GM18861 (cell line): ENCODE measurements around the gene ONECUT1.

Source experiments
- ATAC-seq: cut with Tn5 transposase; IDR thresholded peaks from one replicate; pipeline ENCODE4 v1.9.1; 2021; ENCODE audit not compliant: unreplicated experiment

Gene ONECUT1

DNA sequence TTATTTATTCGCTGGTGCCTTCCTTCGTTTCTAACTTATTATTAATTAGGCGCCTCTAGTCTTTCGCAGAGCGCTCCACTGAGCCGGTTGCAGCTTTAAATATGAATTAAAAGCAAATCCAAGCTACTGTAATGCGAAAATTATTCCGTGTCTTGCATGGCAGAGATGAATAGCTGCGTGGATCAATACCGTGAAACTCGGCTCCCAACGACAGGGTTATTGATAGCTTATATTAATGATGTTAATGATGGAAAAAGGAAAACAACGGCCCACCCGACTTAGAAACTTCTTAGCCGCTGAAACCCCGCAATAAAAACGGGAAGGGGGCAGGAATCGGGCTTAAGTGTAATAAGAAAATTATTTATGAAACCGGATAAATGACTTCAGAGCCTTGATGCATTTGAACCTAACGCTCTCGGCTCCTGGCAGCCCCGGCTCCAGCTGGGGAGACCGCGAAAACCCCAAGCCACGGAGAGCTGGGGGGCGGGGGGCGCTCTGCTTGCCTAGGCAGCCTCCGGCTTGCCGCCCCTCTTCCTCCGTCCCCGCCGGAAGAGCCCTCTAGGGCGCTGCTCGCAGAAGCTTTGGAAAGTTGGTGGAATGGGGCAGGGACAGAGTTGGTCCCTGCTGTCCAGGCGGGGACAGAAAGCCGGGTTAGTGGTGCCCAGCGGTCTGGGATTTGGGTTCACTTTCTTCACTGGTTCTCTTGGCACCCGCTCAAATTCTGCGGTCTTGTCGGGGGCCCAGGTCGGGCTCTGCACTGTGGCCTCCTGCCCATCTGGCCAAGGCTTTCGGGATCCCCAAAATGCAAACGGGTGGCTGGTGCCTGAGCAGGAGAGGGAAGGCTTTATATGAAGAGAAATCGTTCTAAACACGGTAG is 7.7 kb upstream of the ONECUT1 start:
- no peak for ATAC-seq

DNA sequence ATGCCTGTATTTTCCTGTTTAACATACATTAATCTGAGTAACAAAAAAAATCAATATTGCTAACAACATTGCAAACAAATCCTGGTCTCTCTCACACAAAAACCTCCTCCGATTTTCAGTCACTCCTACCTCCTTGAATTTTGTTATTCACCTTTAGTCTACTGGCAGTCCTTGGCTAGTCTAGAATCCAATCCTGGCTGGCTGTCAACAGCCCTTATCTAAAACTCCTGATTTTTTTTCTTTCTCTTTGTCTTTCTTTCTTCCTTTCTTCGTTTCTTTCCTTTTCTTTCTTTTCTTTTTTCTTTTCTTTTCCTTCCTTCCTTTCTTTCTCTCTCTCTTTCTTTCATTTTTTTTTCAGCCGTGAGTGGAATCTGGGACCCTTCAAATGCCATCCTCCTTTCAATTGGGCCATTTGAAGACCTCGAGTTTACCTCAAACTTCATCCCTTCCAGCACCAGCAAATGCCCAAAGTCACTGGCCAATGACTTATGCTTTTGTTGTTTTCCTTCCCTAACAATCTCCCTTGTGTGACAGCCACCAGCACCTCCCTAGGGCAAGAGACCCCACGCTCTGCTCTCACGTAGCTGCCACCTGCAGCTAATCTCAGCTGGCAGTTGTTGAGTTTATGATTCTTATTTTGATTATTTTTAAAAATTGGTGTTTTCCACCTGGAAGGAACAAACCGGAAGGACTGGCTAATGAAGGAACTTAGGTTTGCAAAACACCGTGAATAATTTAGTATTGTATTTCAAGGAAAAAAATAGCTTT is 6.8 kb upstream of the ONECUT1 start:
- ATAC-seq = no peak

DNA sequence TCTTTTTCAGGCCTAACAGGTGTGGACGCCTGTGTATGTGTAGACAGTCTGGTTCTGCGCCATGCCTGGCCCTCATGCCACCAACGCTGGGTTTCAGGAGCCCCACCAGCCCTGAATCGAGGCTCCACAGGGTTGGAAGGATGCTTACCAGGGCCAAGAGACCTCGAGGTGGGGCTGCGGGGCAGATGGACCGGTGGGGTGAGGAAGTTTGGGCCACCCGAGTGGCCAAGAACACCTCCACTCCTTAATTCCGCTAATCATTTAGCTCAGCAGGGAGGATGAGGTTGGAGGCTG is 6.0 kb upstream of the ONECUT1 start:
- no peak for ATAC-seq

DNA sequence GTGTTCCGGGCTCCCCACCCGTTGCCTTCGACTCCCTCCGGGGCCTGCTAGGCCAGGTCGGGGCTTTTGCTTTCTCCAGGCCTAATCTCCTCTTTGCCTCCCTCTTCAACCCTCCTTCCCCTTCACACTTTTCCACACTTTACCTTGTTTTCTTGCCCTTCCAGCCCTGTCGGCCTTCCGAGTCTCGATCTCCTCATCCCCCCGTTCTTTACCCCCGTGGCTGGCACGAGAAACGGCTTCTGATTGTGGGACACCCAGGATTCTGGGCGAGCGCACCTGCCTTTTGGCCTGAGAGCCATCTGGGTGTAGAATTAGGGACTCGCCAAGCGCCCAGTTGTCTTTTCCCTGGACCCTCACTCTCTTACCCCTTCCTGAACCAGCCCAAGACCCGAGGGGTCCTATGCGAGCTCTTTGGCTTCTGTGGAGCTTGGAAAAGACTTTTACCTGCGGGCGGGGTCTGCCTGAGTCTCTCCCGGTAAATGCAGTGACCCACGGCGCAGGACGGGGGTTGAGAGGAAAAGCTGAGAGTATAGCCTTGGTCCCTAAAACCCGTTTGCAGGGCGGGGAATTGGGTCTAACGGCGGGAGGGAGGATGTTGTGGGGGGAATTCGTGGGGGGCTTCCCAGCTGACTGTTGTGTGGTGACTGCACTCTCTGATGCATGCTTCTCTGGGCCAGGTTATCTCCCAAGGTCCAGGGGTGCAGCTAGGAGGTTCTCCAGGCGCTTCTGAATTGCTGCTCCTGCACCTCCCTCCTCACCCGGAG is 5.5 kb upstream of the ONECUT1 start:
- ATAC-seq = no peak

DNA sequence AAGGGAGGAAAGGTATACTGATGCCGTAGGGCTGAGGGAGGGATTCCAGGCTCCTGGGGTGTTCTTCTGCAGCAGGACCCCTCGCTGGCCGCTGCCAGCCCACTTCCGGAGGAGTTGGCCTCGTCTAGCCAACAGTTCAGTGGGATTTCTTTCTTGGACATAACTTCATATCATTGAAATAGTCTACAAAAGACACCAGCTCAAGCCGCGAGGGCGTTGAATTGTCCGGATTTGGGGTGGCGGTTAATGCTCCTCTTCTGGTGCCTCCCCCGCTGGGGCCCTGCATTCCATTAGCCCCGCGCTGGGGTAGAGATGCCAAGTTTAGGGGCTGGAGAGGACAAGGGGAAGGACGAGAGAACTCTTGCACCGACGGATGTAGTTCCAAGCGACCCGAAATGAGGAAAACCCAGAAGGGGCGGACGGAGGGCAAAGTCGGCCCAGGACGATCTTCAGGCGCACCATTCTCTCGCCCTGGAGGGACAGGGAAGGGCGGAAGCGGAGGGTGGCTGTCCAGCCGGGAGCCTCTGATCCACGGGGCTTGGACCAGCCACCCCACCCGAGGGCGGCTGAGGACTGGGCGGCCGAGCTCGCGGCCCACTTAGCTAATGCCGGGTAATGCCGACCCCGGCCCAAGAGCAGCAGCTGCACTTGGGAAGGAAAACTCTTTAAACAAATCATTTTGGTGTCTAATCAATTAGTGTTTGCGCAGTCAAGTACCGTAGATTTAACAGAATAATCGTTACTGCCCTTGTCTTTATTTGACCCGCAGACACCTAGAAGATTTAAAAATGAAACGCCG is 4.7 kb upstream of the ONECUT1 start:
- no peak for ATAC-seq

DNA sequence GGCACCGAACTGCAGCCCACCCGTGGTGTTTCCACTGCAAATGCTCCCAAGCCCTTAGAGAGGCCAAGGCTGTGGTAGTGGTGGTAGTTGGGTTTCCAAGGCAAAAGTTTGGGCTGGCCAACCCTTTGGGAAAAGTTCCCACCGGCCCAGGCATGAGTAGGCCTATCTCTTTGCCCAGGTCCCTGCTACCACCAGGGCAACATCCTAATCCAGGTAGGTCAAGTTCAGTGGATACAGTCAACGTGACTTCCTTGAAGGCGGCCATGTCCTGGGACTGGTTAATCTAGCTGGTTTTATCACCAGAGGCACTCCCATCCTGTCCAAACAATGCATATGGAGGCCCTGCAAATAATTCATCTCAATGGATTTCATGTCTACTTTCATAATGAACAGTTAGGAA is 1.6 kb upstream of the ONECUT1 start:
- ATAC-seq = no peak

DNA sequence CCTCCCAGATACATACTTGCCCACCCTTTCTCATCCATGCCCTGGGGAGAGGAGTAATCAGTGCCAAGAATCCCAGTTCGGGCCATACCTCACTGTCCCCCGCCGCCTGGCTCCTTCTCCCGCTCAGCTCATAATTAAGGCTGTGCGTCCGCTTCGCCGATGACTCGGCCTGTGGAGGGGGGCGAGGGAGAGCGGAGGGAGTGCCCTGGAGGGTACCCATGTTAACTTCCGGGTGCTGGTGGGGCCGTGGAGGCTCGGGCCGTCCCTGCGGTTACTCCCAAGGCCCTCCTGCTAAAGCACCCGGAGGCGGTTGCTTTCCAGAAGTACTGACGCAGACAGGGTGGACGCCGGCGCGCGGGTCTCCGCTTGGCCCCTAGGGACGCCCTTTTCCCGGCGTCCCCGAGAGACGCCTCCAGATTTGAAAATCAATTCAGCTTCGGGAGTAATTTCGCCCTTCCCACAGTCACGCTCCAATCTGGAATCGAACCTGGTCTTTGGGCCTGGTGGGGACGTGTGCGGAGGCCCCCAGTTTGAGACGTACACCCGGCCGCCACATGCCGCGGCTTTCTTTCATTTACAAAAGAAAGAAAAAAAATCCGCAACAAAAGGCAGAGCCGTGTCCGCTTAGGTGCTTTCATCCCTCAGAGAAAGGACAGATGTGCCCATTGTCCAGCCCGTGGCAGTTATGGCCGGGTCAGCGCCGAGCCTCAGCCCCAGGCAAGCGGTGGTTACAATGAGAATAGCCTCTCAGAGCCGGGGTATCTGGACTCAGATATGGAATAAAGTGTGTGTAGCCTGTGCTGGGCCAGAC is 1.0 kb upstream of the ONECUT1 start:
- no peak for ATAC-seq

DNA sequence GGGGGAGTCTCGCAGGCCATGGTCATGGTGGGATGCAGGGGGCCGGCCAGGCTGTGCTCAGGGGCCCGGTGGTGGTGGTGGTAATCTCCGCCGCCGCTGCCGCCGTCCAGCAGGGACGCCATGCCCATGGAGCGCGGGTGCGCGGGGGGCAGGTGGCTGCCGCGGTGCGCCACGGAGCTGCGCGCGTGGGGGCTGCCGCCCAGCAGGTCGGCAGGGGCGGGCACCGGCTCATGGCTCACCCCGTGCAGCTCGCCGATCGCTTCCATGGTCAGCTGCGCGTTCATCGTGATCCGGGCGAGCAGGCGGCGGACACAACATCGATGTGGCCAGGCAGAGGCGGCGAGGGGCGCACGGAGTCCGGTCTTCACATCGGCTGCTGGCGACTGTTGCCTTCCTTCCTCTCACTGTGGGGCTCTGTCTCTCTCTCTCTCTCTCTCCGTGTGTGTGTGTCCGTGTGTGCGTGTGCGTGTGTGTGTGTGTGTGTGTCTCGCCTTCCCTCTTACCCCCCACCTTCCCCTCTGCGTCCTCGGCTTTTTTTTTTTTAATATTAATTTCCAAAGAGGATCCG is 451 bp downstream of the ONECUT1 start:
- no peak for ATAC-seq

DNA sequence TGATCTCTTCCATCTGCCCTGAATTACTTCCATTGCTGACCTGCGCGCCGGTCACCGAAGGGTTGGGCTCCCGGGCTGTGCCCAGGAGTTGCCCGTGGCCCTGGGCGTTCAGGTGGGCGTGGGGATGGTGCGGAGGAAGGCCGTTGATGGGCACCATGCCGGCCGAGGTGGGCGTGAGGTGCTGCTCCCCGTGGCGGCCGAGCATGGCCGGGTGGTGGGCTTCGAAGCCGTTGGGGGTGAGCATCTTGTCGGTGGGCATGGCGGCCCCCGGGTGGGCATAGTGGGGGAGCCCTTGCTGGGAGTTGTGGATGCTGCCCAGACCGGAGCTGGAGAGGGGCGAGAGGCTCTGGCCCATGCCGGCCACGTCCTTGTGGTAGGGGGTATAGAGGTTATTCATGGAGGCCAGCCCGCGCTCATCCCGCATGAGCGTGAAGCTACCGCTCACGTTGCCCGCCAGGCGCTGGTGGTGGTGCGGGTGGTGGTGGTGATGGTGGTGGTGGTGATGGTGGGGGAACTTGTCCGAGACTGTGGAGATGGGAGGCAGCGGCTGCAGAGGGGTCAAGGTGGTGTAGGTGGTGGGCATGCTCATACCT is 1.0 kb downstream of the ONECUT1 start:
- ATAC-seq = no peak

DNA sequence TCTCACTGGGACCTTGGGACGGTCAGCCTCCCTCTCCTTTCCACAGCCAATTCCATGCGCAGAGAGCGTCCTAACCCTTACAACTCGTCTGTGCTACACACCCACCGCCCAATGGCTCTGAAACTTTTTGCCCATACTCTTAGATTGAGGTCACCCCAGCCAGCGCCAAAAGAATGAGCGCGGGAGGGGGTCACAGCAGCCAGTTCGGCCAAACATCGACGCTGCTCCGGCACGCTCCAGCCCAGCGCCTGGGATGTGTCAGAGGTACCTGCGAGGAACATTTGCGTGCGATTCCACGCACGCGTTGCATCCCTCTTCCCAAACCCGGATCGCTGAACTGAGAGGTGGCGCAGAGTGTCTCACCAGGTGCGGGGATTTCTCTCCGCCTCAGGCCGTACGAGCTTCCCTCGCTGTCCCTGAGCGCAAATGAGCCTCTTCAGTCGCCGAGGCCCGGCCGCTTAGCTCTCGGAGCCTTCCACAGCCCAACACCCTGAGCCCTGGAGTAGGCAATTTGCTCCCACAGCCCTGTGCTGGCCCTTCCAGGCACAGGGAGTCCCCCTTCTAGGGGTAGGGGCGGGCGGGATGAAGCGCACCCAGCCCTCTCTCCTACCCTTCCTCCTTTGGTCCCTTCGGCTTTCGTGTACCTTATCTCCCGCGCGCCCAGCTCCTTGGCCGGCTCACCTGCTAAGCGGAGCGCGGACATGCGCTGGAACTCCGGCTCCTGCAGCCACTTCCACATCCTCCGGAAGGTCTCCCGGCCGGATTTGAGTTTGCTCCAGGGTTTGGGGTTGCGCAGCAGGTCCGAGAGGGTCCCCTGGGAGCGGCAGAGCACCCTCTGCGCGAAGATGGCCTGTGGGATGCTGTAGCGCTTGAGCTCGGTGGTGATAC is 1.8 kb downstream of the ONECUT1 start:
- ATAC-seq = no peak

DNA sequence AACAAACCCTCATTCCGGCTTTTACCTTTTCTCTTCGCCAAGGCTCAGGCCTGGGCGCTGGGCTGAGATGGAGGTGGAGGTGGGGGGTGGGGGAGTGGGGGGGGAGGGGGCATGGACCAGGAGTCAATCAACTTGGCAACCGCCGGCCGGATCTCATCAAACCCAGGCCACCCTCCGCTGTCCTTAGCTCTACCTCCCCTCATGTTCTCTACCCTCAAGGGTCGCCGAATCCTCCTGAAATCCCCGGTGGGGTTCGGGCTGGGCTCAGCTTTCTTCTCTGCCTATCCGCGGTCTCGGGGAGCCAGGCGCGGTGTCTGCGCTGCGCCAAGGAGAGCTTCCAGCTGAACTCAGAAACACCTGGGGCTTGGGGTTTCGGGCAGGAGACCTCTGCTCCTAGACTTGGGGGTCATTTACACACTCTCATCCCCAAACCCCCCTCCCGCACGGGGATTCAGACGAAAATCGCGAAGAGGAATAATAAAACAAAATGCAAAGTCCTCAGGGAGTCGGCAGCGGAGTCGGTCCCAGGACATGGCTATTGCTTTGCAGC is 2.5 kb downstream of the ONECUT1 start:
- no peak for ATAC-seq

DNA sequence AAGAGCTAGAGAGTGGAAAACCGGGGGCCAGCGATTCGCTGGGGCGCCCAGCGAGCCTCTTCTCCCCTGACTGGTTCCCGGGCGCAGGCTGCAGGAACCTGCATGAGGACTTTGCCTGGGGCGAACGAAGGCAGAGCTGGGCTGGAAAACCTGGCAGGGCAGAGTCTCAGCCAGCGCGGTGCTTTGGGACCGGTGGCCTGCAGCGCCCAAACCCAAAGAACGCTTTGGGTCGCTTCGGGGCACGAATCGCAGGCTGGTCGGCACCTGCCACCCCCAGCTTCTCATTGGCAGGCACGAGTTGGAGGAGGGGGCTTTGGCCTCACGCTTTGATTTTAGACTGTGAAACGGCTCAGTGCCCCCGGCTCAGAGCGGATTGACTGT is 3.0 kb downstream of the ONECUT1 start:
- no peak for ATAC-seq

DNA sequence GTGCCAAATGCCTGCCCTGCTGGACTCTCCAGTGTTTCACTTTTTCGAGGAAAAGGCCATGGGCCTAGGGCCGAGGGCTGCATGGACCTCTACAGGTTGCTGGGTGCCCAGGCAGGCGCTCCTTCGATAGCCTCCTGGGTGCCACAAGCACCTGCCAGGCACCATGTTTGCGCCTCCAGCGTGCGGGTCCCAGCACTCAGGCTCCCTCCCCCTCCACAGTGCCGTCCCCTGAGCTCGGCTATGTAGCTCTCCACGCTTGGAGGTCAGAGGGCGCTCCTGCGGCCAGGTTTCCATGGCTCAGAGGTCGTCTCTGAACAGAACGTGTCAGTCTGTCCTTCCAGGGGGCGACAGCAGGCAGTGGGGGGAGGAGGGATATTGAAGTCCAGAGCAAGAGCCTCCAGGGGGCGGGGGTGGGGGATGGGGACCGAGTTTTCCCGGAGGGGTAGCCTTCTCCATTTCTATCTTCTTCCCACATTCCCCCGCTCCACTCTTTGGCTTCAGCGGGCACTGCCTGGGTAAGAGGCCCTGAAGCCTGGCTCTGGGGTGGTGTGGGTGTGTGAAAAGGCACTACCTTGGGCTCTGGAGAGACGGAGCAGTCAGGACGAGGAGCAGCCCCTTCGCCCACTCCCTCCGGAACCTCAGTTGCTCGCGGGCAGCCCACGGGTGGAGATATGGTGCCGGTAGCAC is 3.6 kb downstream of the ONECUT1 start:
- no peak for ATAC-seq

DNA sequence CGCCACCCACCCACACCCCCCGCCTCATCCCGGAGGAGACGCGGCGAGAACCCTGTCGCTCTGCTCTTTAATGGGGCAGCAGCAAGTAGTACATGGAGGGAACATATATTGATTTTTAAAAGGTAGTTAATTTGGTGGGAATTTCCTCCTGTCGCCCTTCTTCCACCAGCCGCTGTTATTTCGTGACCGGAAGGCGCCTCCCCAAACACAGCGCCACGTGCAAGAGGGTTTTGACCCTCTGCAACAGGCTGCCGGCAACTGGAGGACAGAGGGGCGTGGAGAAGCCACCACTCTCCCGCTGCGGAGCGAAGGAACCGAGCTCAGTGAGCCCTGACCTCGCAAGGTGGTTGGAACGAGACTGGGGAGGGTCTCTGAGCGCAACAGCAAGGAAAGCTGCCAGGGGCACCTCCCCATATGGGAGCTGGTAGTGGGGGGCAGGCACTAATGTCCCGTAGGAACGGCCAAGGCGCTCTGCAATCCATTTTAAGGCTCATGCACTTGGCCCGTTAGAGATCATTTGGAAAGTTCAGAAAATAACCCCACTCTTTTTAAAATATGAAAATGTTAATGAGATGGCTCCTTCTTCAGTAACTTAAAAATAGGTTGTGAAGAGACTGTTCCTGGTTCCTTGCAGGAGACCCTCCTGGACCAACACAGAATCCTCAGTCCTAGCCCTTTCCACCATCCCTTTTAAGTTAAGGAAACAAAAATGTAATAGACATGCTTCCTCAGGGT is 4.3 kb downstream of the ONECUT1 start:
- no peak for ATAC-seq

DNA sequence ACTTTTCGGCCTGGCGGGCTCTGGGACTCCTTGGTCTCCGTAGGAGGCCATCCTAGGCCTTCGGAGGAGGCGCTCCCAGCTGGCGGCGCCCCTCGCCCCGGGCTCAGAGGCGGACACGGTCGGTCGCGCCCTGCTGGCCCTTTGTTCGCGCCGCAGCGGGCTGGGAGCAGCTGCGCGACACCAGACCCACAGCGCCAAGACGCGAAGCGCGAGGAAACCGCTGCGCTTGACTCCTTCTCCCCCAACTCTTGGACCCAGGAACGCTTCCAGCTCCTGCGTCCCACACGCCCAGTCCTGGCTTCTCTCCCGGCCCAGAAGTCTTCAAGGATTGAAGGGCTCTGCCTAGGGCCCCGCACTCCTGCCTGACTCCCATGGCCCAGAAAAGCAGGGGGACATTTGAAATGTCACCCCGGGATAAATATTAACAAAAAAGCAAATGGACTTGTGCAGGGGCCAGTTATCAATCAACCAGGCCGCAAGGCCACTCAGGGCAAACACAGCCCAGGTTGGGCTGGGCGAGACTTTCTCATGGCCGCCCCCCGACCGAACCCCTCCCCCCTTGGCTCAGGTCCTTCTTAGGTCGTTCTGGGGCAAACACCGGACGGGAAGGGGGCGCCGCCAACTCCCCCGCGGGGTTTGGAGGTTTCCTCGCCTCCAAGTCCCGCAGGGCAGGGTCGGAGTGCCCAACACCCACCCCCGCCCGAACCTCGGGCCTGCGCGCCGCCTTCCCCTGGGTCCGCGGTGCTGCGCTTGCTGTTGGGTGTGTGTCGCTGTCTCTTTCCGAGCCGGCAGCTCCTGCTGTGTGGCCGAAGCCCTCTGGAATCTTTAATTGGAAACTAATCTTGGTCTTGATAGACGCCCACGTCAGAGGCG is 5.1 kb downstream of the ONECUT1 start:
- ATAC-seq = no peak
